GM12878 (cell line): ENCODE measurements around the gene RAB26.

ENCODE experiments used
- BCLAF1 ChIP-seq: fragments of 450-650 bp; IDR thresholded peaks from 2 replicates; pipeline ENCODE4 v1.6.1; 2017; ENCODE audit warnings: antibody characterized with exemption, mild to moderate bottlenecking, moderate library complexity
- CEBPZ ChIP-seq: fragments of 150-350 bp; IDR thresholded peaks from 2 replicates; pipeline ENCODE4 v1.6.1; 2016; ENCODE audit warnings: low read depth, low read length
- EP300 ChIP-seq, 2 experiments: fragments of 150-350 bp in 1 of 2; IDR thresholded peaks; 2 replicates each; pipeline ENCODE4 v1.6.1; 2011 to 2012; ENCODE audit warnings: low read depth in 2 of 2, low read length in 2 of 2, borderline replicate concordance in 1 of 2, improper control_type of control experiment in 1 of 2, inconsistent platforms in 1 of 2; ENCODE audit not compliant: control insufficient read depth in 1 of 2
- RELA ChIP-seq: fragments of 450-650 bp; IDR thresholded peaks from 2 replicates; pipeline ENCODE4 v1.8.0; 2014; ENCODE audit warnings: borderline replicate concordance; ENCODE audit not compliant: partially characterized antibody
- TARDBP ChIP-seq: IDR thresholded peaks from 2 replicates; pipeline ENCODE4 v1.6.1; 2016; ENCODE audit warnings: borderline replicate concordance
- TF ChIP-seq, protein P1 (sequence below): IDR thresholded peaks from 2 replicates; pipeline ENCODE4 v1.6.1; 2011; ENCODE audit warnings: borderline replicate concordance, low read depth, mild to moderate bottlenecking, moderate library complexity, low read length; ENCODE audit not compliant: insufficient read depth, poor library complexity, severe bottlenecking
- TF ChIP-seq, protein P2 (sequence below): IDR thresholded peaks from 2 replicates; pipeline ENCODE4 v1.6.1; 2012; ENCODE audit warnings: mild to moderate bottlenecking, low read depth, low read length

- no peak for TF ChIP-seq TARDBP
- no peak for TF ChIP-seq EP300 (IDR thresholded peaks at IDR 0.05; ENCODE audit: borderline replicate concordance in 1 of 2, control insufficient read depth in 1 of 2, low read depth in 2 of 2, low read length in 2 of 2)
- no peak for TF ChIP-seq RELA
- no peak for TF ChIP-seq CEBPZ
- TF ChIP-seq, protein P1, sequence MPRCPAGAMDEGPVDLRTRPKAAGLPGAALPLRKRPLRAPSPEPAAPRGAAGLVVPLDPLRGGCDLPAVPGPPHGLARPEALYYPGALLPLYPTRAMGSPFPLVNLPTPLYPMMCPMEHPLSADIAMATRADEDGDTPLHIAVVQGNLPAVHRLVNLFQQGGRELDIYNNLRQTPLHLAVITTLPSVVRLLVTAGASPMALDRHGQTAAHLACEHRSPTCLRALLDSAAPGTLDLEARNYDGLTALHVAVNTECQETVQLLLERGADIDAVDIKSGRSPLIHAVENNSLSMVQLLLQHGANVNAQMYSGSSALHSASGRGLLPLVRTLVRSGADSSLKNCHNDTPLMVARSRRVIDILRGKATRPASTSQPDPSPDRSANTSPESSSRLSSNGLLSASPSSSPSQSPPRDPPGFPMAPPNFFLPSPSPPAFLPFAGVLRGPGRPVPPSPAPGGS: no peak
- TF ChIP-seq, protein P2, sequence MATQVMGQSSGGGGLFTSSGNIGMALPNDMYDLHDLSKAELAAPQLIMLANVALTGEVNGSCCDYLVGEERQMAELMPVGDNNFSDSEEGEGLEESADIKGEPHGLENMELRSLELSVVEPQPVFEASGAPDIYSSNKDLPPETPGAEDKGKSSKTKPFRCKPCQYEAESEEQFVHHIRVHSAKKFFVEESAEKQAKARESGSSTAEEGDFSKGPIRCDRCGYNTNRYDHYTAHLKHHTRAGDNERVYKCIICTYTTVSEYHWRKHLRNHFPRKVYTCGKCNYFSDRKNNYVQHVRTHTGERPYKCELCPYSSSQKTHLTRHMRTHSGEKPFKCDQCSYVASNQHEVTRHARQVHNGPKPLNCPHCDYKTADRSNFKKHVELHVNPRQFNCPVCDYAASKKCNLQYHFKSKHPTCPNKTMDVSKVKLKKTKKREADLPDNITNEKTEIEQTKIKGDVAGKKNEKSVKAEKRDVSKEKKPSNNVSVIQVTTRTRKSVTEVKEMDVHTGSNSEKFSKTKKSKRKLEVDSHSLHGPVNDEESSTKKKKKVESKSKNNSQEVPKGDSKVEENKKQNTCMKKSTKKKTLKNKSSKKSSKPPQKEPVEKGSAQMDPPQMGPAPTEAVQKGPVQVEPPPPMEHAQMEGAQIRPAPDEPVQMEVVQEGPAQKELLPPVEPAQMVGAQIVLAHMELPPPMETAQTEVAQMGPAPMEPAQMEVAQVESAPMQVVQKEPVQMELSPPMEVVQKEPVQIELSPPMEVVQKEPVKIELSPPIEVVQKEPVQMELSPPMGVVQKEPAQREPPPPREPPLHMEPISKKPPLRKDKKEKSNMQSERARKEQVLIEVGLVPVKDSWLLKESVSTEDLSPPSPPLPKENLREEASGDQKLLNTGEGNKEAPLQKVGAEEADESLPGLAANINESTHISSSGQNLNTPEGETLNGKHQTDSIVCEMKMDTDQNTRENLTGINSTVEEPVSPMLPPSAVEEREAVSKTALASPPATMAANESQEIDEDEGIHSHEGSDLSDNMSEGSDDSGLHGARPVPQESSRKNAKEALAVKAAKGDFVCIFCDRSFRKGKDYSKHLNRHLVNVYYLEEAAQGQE: no peak
- no peak for TF ChIP-seq BCLAF1
Observed at GRCh38 chr16:2179107-2179501, 30.7 kb downstream of the RAB26 start.
